GM12878 (cell line): ENCODE measurements around the gene RBPJ. TPM values are rescaled to one million over a fixed set of nuclear protein-coding genes. Genes with fewer than 3 reads are reported as not detected.

ENCODE experiments used
- ATAC-seq: fragments of 200-7000 bp; cut with Tn5 transposase; 3 replicates; pipeline ENCODE4 v1.9.1; 2020; ENCODE audit warnings: mild to moderate bottlenecking, moderate library complexity
- BruUV-seq: library from RNA; stranded (reverse); fragments of 400-500 nt; replicated peaks from 2 replicates; lab custom pipeline; 2021; lab: Mats Ljungman, UMichigan
- CTCF ChIA-PET: fragments of 300-600 bp; sonication (Branson Sonifier 250); formaldehyde crosslinking; extraction: SDS; loops from one replicate; lab custom pipeline; 2021; ENCODE audit warnings: inconsistent platforms; lab: Yijun Ruan, JAX
- POLR2A ChIA-PET: fragments of 350-600 bp; formaldehyde crosslinking; extraction: SDS; loops from one replicate; lab custom pipeline; 2021; ENCODE audit warnings: inconsistent platforms; lab: Charles Lee
- RAD21 ChIA-PET: fragments of 300-600 bp; sonication (Branson Sonifier 250); formaldehyde crosslinking; loops from one replicate; lab custom pipeline; 2023; ENCODE audit warnings: antibody characterized with exemption; ENCODE audit not compliant: unreplicated experiment; lab: Charles Lee
- SMC1A ChIA-PET: fragments of 300-600 bp; sonication (Branson Sonifier 250); formaldehyde crosslinking; loops from one replicate; lab custom pipeline; 2023; ENCODE audit not compliant: unreplicated experiment, uncharacterized antibody; lab: Charles Lee
- DNase-seq: peaks from one replicate; pipeline ENCODE4 v3.0.0-alpha.2; 2011; ENCODE audit warnings: low read depth, low spot score
- FAIRE-seq: peaks from 3 replicates; lab custom pipeline; 2011; peaks lifted over from hg19 to GRCh38; lab: Jason Lieb, UNC
- H2AFZ ChIP-seq: 2 replicates; pipeline ENCODE4 v1.6.0; 2011; ENCODE audit warnings: low read depth, low read length, control low read depth; ENCODE audit not compliant: control insufficient read depth
- H3K27ac ChIP-seq: 2 replicates; pipeline ENCODE4 v1.5.1; 2011; ENCODE audit warnings: control low read depth; ENCODE audit not compliant: control insufficient read depth, insufficient read depth
- H3K27me3 ChIP-seq, 2 experiments: replicated peaks in 1 of 2; 2 replicates each; pipeline versions ENCODE4 v1.6.0 to v1.6.1; 2011; ENCODE audit warnings: low read length in 1 of 2; ENCODE audit not compliant: control insufficient read depth in 2 of 2, insufficient read depth in 2 of 2
- H3K36me3 ChIP-seq, 2 experiments: 2 replicates each; pipeline ENCODE4 v1.5.1; 2011; ENCODE audit warnings: low read length in 1 of 2; ENCODE audit not compliant: control insufficient read depth in 2 of 2, insufficient read depth in 2 of 2
- H3K4me1 ChIP-seq: 2 replicates; pipeline ENCODE4 v1.6.1; 2011; ENCODE audit warnings: mild to moderate bottlenecking, low read length, moderate library complexity, mixed read lengths; ENCODE audit not compliant: control insufficient read depth, insufficient read depth
- H3K4me2 ChIP-seq: 2 replicates; pipeline ENCODE4 v1.6.0; 2011; ENCODE audit warnings: control low read depth; ENCODE audit not compliant: control insufficient read depth, insufficient read depth
- H3K4me3 ChIP-seq: fragments of 200-600 bp; sonication (generic); 2 replicates; pipeline ENCODE4 v1.5.1; 2016
- H3K79me2 ChIP-seq: 2 replicates; pipeline ENCODE4 v1.6.0; 2011; ENCODE audit warnings: low read length; ENCODE audit not compliant: control insufficient read depth, insufficient read depth
- H3K9ac ChIP-seq: 2 replicates; pipeline ENCODE4 v1.8.0; 2011; ENCODE audit warnings: low read length, control low read depth, mixed read lengths; ENCODE audit not compliant: control insufficient read depth, insufficient read depth
- H3K9me3 ChIP-seq: replicated peaks from 3 replicates; pipeline ENCODE4 v1.5.1; 2011; ENCODE audit warnings: mild to moderate bottlenecking, low read length; ENCODE audit not compliant: control insufficient read depth, insufficient read depth
- H4K20me1 ChIP-seq: 2 replicates; pipeline ENCODE4 v1.6.0; 2011; ENCODE audit not compliant: control insufficient read depth, insufficient read depth
- ATF7 ChIP-seq: fragments of 450-650 bp; IDR thresholded peaks from 2 replicates; pipeline ENCODE4 v1.6.1; 2016; ENCODE audit warnings: low read depth, mild to moderate bottlenecking
- CEBPB ChIP-seq, 2 experiments: fragments of 150-350 bp in 1 of 2; IDR thresholded peaks; 2 replicates each; pipeline ENCODE4 v1.6.1; 2012 to 2014; ENCODE audit warnings: low read depth in 2 of 2, low read length in 2 of 2, borderline replicate concordance in 1 of 2, inconsistent platforms in 1 of 2
- CREM ChIP-seq: IDR thresholded peaks from 2 replicates; pipeline ENCODE4 v1.6.1; 2014; ENCODE audit warnings: antibody characterized with exemption, low read depth
- FOS ChIP-seq: IDR thresholded peaks from 3 replicates; pipeline ENCODE4 v1.6.1; 2011; ENCODE audit warnings: borderline replicate concordance; ENCODE audit not compliant: insufficient read length; ENCODE audit errors: extremely low read depth
- FOXM1 ChIP-seq: IDR thresholded peaks from 2 replicates; pipeline ENCODE4 v1.6.1; 2012; ENCODE audit warnings: low read depth, mild to moderate bottlenecking, inconsistent platforms, low read length, moderate library complexity
- HDAC2 ChIP-seq: fragments of 200-600 bp; sonication (generic); IDR thresholded peaks from 2 replicates; pipeline ENCODE4 v1.6.1; 2017
- JUND ChIP-seq: IDR thresholded peaks from 2 replicates; pipeline ENCODE4 v1.6.1; 2012; ENCODE audit warnings: low read depth, mild to moderate bottlenecking, low read length, improper control_type of control experiment, moderate library complexity
- MAX ChIP-seq: IDR thresholded peaks from 2 replicates; pipeline ENCODE4 v1.6.1; 2012; ENCODE audit warnings: low read depth, low read length, improper control_type of control experiment
- NR2C1 ChIP-seq: fragments of 450-650 bp; IDR thresholded peaks from 2 replicates; pipeline ENCODE4 v1.6.1; 2017; ENCODE audit warnings: antibody characterized with exemption, mild to moderate bottlenecking, moderate library complexity
- PML ChIP-seq: IDR thresholded peaks from 2 replicates; pipeline ENCODE4 v1.6.1; 2012; ENCODE audit warnings: low read length, inconsistent platforms
- RAD51 ChIP-seq: fragments of 450-650 bp; IDR thresholded peaks from 2 replicates; pipeline ENCODE4 v1.6.1; 2016; ENCODE audit warnings: moderate library complexity, mild to moderate bottlenecking, inconsistent platforms
- SPI1 ChIP-seq: IDR thresholded peaks from 2 replicates; pipeline ENCODE4 v1.6.1; 2011; ENCODE audit warnings: low read depth, mild to moderate bottlenecking, low read length, moderate library complexity, borderline replicate concordance; ENCODE audit not compliant: insufficient read depth
- WRNIP1 ChIP-seq: IDR thresholded peaks from 2 replicates; pipeline ENCODE4 v1.6.1; 2011; ENCODE audit warnings: low read depth, low read length, improper control_type of control experiment, borderline replicate concordance
- YBX1 ChIP-seq: fragments of 450-650 bp; IDR thresholded peaks from 2 replicates; pipeline ENCODE4 v1.6.1; 2016; ENCODE audit warnings: antibody characterized with exemption
- ZBED1 ChIP-seq: IDR thresholded peaks from 2 replicates; pipeline ENCODE4 v1.6.1; 2016; ENCODE audit warnings: borderline replicate concordance
- ZNF622 ChIP-seq: fragments of 450-650 bp; IDR thresholded peaks from 2 replicates; pipeline ENCODE4 v1.6.1; 2017; ENCODE audit warnings: mild to moderate bottlenecking, inconsistent platforms
- ZNF687 ChIP-seq: fragments of 450-650 bp; IDR thresholded peaks from 2 replicates; pipeline ENCODE4 v1.6.1; 2017; ENCODE audit warnings: mild to moderate bottlenecking, moderate library complexity
- WGBS: methylation state at CpG from one replicate; pipeline ENCODE4 v1.1.6; 2016; ENCODE audit warnings: low lambda C conversion rate; ENCODE audit not compliant: insufficient replicate concordance, insufficient coverage; ENCODE audit errors: missing lambda C conversion rate; 5-methylcytosine and 5-hydroxymethylcytosine counted together
- in situ Hi-C: fragments of 300-500 bp; cut with MboI; formaldehyde crosslinking; loops from 9 replicates; pipeline ENCODE4 v1.14.3; 2018; ENCODE audit warnings: mixed read lengths
- intact Hi-C: fragments of 100-400 bp; cut with micrococcal nuclease; formaldehyde crosslinking; loops from one replicate; pipeline ENCODE4 v1.14.2; 2022; ENCODE audit not compliant: unreplicated experiment
- polyA plus RNA-seq, 11 experiments: library from polyadenylated mRNA; depleted of rRNA in 4 of 11; unstranded in 6 of 11; stranded (reverse) in 5 of 11; fragments of >200 nt; fragmentation: Nextera tagmentation in 4 of 11; fragmentation: Illumina TruSeq in 1 of 11; extraction: Ambion mirVana in 4 of 11; extraction: Trizol in 1 of 11; gene quantifications; 1 replicate in 1 of 11; 2 replicates in 10 of 11; pipeline versions ENCODE4 v1.2.1 to v1.2.3, GENCODE V29; 2011 to 2016; ENCODE audit warnings: inconsistent platforms in 2 of 11, missing spikeins in 2 of 11, low read depth in 1 of 11
- total RNA-seq, 4 experiments: library from RNA; depleted of rRNA in 3 of 4; stranded (reverse); fragments of >200 nt in 3 of 4; fragmentation: Illumina TruSeq in 1 of 4; extraction: Trizol in 1 of 4; gene quantifications; 2 replicates each; pipeline versions ENCODE4 v1.2.1 to v1.2.3, GENCODE V29; 2013 to 2021

RBPJ gene
- total and polyA plus RNA-seq, 10 of the 15 experiments (the other 5 are each of a cell fraction or from before 2014, with no cell fraction given), result 24.5 to 87.6 (median 41.6) TPM

GRCh38 chr4:26478330-26478729 lies 157.5 kb downstream of the RBPJ start:
- no peaks in the 10 kb centered on the region for H3K9me3 ChIP-seq
- H3K9ac ChIP-seq, result no peak overlapping the region
- CTCF ChIA-PET, result no interaction called here
- H3K27ac ChIP-seq, result no peak overlapping the region
- H3K79me2 ChIP-seq, result no peaks in the 10 kb centered on the region
- ATAC-seq (no peak), DNase-seq (no peak), FAIRE-seq (no peak)
- POLR2A ChIA-PET, result no interaction called here
- in situ Hi-C loops, result no loop called here
- peaks cover 0 to 5% of the 10 kb centered on the region in 2 experiments; a peak in 1 of 4 replicates for H3K27me3 ChIP-seq
- no peak overlapping the region for H3K4me3 ChIP-seq
- SMC1A ChIA-PET, result no interaction called here
- RAD21 ChIA-PET, result no interaction called here
- TF ChIP-seq FOXM1, result no peak
- no peak for TF ChIP-seq YBX1
- TF ChIP-seq ZNF687, result no peak
- no peak for TF ChIP-seq MAX
- TF ChIP-seq CREM, result no peak
- no peak for TF ChIP-seq SPI1
- no peak for TF ChIP-seq ZBED1
- TF ChIP-seq FOS, result no peak
- TF ChIP-seq PML, result no peak
- no peak for TF ChIP-seq ZNF622
- no peak for TF ChIP-seq WRNIP1
- TF ChIP-seq HDAC2, result no peak
- TF ChIP-seq ATF7, result no peak
- TF ChIP-seq CEBPB (IDR thresholded peaks at IDR 0.05; ENCODE audit: borderline replicate concordance in 1 of 2, low read depth in 2 of 2, low read length in 2 of 2), result no peak
- no peak for TF ChIP-seq JUND
- TF ChIP-seq RAD51, result no peak
- TF ChIP-seq NR2C1, result no peak
- H3K4me1 ChIP-seq, result no peaks in the 10 kb centered on the region
- H3K4me2 ChIP-seq, result no peak overlapping the region
- no peaks in the 10 kb centered on the region for H3K36me3 ChIP-seq
- 66% methylated on average over 13 of the region's 13 CpGs for WGBS
- no peak overlapping the region for H2AFZ ChIP-seq
- no peaks in the 10 kb centered on the region for H4K20me1 ChIP-seq
- no TSS peak for BruUV-seq
- intact Hi-C loops, result no loop called here
